Activated gamma-delta T cell (primary cell): Measurements from ENCODE around the gene AFG1L.
"Not testable (repeated sequence)": the region's sequence is repeated elsewhere in the genome, so short reads cannot be mapped to it uniquely, and the experiment has no call there.

Source experiments
- DNase-seq: peaks from one replicate; lab custom pipeline; 2025; lab: John Stamatoyannopoulos, UW
- total RNA-seq, 2 donors: gene quantifications; one replicate each; lab custom pipeline; 2026; lab: John Stamatoyannopoulos, UW

The AFG1L gene
- 7.0 to 7.6 reads per million in 2 donors for total RNA-seq

DNA sequence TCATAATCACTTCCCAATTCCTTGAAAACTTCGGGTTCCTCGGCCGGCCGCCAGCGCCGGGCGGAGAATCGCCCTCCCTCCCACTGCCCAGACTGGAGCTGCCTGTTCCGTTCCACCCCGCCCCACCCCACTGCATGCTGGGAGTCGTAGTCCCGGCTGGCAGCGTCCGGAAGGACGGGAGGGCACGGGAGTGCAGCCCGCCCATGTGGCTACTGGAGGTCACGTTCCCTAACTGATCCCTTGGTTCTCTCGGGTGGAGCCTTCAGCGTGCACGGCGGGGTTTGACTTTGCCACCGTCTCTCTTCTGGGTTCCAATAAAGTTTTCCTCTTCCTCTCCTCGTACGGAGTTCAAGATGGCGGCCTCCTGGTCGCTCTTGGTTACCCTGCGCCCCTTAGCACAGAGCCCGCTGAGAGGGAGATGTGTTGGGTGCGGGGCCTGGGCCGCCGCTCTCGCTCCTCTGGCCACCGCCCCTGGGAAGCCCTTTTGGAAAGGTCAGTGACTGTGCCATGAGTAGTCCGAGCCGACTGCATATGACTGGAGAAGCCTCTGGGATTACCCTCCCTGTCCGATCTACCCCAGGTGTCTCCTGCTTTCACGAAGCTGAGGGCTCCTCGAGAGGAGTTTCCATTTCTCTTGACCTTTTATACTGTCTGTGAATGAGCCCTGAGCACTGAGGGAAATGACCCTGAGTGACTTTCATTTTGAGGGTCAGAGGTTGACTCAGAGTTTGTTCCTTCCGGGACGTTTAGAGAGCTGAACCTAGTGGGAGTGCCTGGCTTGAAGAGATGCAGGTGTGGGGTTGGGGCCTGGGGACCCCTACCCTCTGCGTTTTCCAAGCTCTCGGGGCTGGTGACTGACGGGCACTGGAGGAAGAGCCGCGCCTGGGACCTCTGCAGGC lies at the start of gene AFG1L:
Gene AFG1L, plus strand, starts transcription at position 328 of the 899 bp plus-strand sequence. Its CDS starts 26 bp downstream, at position 354.
- DNase-seq: peak; percentile 70

DNA sequence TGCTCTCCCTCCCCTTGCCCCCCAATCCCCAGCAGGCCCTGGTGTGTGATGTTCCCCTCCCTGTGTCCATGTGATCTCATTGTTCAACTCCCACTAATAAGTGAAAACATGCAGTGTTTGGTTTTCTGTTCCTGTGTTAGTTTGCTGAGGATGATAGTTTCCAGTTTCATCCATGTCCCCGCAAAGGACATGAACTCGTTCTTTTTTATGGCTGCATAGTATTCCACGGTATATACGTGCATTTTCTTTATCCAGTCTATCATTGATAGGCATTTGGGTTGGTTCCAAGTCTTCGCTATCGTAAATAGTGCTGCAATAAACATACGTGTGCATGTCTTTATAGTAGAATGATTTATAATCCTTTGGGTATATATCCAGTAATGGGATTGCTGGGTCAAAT lies 49.8 kb upstream of the AFG1L start:
- not testable (repeated sequence) for DNase-seq

DNA sequence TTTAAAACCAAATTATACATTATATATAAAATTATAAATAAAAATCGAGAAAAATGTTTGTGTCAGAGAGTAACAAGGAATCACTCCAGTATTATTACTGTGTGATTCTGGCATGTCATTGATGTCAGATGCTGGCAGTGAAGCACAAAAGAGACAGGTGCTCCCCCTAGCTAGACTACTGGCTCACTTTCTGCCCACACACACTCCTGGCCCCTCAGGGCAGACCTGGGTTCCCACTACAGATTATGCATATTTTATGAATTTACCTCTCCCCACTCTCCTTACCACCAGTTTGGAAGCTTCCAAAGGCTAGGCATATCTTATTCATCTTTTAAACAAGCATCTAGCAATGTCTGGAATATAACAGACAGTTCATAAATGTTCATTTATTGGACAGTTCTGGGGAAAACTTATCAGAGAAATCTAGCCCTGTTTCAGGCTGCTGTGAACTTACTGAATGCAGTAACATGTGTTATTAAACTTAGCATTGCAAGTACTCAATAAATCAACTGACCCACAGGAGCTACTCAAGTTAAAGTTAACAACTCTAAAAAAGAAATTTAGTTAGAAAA lies 46.8 kb upstream of the AFG1L start:
- DNase-seq: no peak

DNA sequence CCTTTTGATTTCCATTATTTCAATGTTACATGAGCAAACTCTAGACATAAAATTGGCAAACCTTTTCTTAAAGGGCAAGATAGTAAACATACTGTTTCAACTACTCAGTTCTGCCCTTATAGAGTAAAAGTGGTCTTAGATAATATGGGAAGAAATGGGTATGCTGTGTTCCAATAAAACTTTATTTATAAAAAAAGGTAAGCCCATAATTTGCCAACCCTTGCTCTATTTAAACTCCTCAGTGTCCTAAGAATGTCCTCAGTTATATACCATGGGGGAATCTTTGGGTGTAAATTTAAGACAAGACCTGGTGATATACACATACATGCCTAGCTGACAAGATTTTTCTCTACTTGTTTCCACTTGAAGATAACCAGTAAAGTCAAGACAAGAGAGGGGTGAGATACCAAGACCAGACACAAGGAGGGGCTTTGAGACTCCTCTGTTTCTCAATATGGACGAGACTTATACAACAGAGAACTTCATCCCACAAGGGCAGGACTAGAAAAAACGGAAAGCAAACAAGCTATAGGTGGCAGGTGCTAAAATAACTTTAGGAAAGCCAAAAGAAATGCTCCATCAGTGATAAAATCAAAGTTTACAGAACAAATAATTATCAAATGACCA lies 44.5 kb upstream of the AFG1L start:
- DNase-seq: no peak

DNA sequence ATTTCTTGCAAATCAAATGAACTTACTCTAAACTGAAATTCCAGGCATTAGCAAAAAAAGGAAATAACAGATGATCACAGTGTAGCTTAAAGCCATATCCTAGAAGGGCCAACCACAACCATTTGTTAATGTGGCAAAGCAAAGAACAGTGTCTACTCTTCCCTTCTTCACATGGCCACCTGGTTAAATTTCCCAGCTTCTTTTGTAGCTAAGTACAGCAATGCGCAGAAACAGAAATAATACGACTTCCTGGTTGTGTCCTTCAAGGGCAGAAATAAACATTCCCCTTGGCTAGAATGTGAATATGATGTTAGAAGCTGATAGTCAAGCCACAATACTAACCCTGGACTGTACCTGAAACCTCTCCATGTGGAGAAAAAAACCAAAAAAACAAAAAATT lies 43.6 kb upstream of the AFG1L start:
- no peak for DNase-seq

DNA sequence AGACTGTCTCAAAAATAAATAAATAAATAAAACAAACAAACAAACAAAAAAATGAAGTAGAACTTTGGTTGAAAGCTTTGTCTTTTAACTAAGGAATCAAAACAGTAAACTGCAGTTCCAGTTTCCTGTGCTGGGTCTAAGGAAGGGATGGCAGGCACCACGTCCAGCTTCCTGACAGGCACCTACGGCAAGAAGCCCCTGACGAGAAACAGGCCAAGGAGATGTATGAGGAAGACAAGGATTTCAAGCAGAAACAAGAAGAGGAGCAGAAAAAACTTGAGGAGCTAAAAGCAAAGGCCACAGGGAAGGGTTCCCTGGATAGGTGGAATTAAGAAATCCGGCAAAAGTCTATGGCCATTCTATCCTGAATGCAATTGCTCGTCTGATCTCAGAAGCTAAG lies 42.8 kb upstream of the AFG1L start:
- no peak for DNase-seq

DNA sequence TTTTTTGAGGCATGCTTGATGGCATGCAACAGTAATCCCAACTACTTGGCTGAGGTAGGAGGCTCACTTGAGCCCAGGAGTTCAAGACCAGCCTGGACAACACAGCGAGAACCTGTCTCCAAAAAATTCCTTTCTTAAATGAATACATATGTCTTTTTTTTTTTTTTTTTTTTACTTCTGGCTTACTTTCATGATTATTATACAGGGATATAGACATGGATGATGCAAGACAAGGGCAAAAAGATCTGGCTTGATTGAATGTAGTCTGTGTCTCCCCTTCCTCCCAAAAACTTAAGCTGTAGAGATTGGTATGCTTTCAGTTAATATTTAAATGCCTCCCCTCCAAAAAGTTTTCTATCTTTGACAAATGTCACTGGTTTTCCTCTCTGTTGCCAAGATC lies 41.6 kb upstream of the AFG1L start:
- no peak for DNase-seq

DNA sequence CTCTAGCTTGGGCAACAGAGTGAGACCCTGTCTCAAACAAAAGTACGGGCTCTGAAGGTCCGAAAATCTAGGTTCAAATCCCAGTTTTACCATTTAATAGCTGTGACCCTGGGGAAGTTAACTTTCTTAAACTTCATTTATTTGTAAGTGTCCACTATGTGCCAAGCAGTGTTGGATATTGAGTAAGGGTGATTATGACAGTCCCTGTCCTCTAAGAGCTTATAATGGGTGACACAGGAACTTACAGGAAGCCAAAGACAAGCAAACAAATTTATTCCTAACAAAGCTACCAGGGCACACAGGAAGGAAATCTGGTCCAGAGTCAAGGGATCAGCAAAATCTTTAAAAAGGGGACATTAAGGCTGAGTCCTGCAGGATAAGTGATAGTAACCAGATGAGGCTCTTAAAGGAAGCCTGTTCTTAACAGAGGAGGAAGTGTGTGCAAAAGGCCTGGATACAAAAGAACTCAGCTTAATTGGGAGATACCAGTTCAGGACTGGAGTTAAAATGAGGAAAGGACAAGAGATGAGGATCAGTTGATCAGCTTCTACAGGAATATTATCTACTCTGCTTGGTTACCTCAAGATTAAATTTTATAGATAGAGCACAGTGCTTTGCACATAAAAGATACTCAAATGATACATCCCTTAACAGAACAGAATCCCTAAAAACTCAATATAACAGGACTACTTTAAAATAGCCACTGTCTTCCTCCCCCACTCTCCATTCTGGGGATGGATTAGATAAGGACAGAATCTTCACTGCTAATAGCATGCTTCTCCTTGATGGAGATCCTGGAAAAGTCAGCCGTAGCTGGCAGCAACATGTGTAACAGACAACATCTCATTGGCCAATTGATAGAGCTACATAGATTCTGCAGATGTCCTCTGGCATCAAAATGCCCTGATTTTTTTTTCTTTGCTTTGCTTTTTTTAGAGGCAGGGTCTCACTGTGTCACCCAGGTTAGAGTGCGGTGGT lies 40.1 kb upstream of the AFG1L start:
- DNase-seq: no peak

DNA sequence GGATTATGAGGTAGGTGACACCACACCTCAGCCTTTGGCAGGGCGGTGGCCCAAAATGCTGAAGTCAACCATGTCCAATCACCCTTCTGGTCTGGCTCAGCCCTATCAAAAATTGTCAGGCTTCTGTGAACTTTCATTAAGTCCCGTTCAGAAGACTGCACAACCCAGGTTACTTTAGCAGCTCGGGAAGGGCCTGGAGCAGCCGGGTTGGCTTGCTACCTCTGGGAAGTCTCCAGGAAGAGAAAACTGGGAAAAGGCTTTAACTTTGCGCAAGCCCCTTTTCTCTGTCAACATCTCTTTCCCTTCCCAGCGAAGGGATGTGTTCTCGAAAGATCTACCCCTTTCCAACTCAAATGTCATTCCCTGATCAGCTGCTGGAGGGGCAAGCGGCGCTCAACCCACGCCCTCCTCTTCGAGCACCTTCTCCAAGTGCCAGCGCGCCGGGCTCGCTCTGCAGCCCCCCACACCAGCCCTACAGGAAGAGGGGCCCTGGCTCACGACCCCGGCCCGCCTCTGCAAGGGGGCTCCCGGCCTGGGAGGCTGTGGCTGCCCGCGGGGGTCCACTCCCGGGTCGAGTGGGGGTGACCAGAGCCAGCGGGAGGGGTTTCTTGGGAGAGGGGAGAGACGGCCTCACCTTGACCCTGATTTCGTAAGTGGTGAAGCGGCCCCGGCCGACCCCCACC lies 34.6 kb upstream of the AFG1L start:
- no peak for DNase-seq

DNA sequence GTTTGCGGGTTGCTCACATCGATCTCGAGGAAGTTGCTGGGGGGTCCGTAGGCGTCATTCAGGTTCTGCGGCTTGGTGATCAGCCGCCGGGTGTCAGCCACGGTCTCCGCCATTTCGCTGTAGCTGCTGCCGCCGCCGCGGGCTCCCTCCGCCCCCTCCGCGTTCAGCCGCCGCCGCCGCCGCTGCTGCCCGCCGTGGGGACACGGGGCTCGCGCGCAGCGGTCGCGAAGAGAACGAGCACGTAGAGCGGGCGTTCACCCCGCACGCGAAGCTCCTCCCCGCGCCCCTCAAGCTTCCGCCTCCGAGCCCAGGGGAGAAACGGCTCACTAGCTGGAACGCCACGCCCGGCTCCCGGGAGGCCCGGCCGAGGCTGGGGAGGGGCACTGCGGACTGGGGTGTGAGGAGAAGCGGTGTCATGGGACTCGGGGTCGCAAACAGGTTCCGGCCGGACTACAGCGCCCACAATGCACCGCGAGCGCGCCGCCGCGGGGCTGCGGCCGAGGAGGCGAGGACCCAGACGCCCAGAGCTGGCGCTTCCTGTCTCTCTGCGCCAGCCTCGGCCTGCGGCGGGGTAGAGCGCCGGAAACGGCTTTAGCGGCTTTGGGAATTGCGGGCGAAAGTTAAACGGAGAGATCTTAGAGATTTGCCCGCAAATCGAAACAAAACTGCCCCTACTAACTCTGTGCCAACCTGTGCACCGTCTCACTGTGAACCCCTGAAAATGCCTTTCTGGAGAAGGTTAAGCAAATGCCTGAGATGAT lies 33.9 kb upstream of the AFG1L start, which contains the start of gene SNX3:
Gene SNX3, minus strand, starts transcription at position 232 of the 761 bp plus-strand sequence. Its CDS starts 119 bp downstream, at position 113.
- DNase-seq: peak; percentile 88

DNA sequence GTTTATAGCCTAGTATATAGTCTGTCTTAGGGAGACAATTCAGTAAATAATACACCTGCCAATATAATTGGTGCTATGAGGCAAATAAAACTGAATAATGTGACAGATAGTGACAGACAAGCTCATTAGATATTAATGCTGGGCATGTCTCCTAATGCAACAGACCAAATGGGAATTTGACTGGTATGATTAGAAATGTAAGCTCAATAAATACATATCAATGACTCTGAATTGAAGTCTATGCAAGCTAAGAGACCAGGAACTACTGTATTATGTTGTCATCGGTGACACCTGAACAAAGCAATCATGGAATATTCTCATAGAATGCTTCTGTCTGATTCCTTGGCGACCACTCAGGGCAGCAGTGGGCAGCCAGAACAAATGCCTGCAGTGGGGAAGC lies 31.5 kb upstream of the AFG1L start:
- DNase-seq: no peak

DNA sequence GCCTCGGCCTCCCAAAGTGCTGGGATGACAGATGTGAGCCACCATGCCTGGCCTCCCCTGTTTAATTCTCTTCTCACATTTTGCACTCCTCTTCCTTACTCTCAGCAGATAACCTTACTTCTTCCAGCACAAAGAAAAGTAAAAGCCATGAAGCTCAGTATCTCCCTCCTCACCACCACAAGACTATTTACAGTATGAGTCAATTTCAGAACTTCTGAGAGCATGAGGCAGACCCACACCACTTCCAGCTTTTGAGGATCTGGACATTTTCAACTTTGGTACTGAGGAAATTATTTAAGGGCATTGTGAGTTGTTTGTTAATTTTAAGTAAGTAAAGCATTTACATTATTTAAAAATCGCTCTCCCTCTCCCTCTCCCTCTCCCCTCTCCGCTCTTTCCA lies 26.0 kb upstream of the AFG1L start:
- no peak for DNase-seq

DNA sequence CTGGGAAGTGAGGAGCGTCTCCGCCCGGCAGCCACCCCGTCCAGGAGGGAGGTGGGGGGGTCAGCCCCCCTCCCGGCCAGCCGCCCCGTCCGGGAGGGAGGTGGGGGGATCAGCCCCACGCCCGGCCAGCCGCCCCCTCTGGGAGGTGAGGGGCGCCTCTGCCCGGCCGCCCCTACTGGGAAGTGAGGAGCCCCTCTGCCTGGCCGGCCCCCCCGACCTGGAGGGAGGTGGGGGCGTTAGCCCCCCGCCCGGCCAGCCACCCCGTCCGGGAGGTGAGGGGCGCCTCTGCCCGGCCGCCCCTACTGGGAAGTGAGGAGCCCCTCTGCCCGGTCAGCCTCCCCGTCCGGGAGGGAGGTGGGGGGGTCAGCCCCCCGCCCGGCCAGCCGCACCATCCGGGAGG lies 24.9 kb upstream of the AFG1L start:
- DNase-seq: not testable (repeated sequence)

DNA sequence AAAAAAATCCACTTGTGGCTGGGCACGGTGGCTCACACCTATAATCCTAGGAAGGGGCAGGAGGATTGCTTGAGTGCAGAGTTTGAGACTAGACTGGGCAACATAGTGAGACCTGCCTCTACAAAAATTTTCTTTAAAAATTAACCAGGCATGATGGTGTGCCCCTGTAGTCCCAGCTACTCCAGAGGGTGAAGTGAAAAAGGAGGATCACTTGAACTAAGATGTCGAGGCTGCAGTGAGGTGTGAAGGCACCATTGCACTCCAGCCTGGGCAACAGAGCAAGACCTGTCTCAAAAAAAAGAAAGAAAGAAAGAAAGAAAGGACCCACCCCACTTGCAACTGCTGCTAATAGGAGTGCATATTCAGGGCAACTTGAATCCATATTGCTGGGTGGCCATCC lies 20.3 kb upstream of the AFG1L start:
- DNase-seq: no peak

DNA sequence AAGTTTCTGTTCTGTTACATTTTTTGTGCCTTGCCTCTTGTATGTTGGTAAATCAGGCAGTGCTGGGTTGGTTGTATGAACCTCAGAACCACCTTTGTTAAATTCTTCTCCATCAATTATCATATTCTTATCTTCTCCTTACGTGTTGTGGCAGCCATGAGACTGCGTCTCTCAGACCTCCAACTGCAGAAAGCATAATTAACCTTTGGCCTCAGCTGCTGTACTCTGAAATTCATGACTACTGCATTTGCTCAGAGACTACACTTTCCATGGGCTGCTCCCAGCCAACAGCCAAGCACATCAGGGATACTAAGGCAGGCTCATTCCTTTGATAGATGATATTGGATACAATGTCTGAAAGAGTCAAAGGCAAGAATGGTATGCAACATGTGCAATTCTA lies 18.9 kb upstream of the AFG1L start:
- DNase-seq: no peak

DNA sequence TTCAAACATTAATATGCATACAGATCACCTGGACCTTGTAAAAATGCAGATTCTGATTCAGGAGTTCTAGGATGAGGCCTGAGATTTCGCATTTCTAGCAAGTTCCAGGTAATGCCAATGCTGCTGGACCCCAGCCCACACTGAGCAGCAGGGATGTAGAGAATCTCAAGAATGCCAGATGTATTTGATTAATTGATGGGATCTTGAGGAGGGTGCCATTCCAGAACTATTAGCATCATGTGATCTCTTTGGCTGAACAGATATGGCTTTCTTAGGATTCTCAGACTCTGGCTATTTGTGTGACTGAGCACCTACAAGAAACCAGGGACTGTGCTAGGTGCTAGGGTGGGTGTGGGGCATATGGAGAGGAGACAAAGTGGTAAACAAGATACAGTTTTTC lies 17.6 kb upstream of the AFG1L start:
- DNase-seq: no peak

DNA sequence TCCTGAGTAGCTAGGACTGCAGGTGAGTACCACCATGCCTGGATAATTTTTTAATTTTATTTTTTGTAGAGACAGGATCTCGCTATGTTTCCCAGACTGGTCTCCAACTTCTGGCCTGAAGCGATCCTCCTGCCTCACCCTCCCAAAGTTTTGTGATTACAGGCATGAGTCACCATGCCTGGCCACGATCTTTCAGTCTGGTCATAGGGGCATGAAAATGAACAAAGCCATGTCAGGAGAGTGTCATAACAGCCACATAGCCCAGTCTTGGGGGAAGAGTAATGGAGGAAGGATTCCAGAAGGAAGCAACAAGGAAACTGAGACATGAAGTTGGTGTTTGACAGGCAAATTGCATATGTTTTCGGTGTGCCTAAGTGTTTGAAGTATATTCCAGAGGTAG lies 17.0 kb upstream of the AFG1L start:
- no peak for DNase-seq

DNA sequence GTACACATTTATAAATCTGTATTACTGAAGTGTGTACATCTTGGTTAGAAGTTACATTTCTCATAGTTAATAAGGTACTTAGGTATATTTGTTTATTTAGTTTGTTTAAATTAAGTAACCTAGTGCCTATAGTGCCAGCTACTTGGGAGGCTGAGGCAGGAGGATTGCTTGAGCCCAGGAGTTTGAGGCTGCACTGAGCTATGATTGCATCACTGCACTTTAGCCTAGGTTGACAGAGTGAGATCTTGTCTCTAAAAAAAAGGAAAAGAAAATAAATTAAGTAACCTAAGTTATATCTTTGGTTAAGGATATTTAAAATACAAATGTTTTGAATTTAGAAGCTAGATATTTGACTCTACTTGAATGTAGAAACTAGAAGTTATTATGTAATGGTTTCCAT lies 9.5 kb upstream of the AFG1L start:
- DNase-seq: no peak

DNA sequence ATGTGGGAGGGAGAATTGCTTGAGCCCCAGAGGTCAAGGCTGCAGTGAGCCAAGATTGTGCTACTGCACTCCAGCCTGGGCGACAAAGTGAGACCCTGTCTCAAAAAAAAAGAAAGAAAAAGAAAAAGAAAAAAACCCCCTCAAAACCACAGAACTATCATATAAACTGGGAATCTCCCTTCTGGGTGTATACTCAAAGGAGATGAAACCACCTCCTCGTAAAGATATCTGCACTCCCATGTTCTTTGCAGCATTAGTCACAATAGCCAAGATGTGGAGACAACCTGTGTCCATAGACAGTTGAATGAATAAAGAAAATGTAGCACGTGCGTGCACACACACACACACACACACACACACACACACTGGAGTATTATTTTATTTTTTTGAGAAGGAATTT lies 8.5 kb upstream of the AFG1L start:
- DNase-seq: no peak

DNA sequence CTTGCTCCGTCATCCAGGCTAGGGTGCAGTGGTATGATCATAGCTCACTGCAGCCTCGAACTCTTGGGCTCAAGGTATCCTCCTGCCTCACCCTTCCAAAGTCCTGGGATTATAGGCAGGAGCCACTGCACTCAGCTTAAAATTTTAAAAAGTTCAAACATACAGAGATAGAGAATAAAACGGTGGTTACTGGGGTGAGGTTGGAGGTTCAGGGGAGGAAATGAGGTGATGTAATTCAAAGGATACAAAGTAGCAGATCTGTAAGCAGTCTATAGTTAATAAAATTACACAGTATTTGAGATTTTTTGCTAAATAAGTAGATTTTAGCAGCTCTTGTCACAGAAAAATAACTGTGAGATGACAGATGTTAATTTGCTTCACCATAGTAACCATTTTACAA lies 7.5 kb upstream of the AFG1L start:
- DNase-seq: no peak
